ENCODE results near the gene OR52E5. TPM values are rescaled to one million over a fixed set of nuclear protein-coding genes. Genes with fewer than 3 reads are reported as not detected.

OR52E5 gene
- total and polyA plus RNA-seq, 10 of the 15 experiments (the other 5 are each of a cell fraction or from before 2014, with no cell fraction given) = not detected

DNA sequence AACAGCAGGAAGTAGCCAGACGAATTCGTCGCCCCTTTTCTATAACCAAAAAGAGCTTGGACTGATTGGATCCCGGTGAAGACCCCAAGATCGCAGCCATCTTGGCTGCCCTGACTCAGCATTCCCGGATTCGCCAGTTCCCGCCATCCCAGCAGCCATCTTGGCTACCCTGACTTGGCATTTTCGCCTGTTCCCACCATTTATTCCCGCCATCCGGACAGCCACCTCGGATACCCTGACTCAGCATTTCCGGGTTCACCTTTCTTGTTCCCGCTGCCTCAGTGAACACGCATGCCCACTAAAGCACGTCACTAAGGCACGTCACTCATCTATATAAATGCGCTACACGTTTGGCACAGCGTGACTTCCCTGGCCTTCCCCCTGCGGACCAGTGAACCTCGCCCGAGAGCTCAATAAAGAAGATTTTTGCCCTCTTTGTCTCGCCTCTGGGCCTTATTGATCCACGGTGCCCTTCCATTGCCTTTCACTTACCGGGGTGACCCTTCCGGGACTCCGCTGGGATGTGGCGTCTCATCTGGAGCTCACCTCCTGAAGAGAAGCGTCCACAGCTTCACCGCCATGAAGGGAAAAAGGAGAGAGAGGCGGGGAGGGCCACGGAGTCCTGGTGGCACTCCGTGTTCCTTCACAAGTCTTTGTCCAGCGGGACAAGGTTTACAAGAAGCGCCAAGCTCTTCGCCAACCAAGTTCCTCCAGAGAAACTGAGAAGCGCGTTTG is 45.0 kb downstream of the OR52E5 start:
- FAIRE-seq (no peak), ATAC-seq (no peak), DNase-seq (ENCODE audit: low read depth, low spot score) (no peak)
- Histone ChIP-seq H3K4me1 (ENCODE audit: control insufficient read depth, insufficient read depth, low read length) (no peaks in the 10 kb centered on the region), H3K27me3 (replicated peaks in 1 of 2; ENCODE audit: control insufficient read depth in 2 of 2, insufficient read depth in 2 of 2, low read length in 1 of 2) (no peaks in the 10 kb centered on the region), H3K4me2 (ENCODE audit: control insufficient read depth, insufficient read depth) (no peak overlapping the region), H4K20me1 (ENCODE audit: control insufficient read depth, insufficient read depth) (no peaks in the 10 kb centered on the region), H3K79me2 (ENCODE audit: control insufficient read depth, insufficient read depth, low read length) (no peaks in the 10 kb centered on the region), H3K4me3 (no peak overlapping the region), H3K27ac (ENCODE audit: control insufficient read depth, insufficient read depth) (no peak overlapping the region), H3K36me3 (ENCODE audit: control insufficient read depth in 2 of 2, insufficient read depth in 2 of 2, low read length in 1 of 2) (no peaks in the 10 kb centered on the region), H3K9me3 (replicated peaks; ENCODE audit: control insufficient read depth, insufficient read depth, low read length) (no peaks in the 10 kb centered on the region; the same call in 2 of the 3 replicates), H3K9ac (ENCODE audit: control insufficient read depth, insufficient read depth, low read length) (no peak overlapping the region), H2AFZ (ENCODE audit: control insufficient read depth, low read depth, low read length) (no peak overlapping the region)
- TF ChIP-seq TCF3 (IDR thresholded peaks at IDR 0.05; ENCODE audit: borderline replicate concordance, insufficient read depth, low read depth, low read length) = no peak
- TF ChIP-seq SP1 (IDR thresholded peaks at IDR 0.05; ENCODE audit: low read depth, low read length) = no peak
- ChIA-PET RAD21 (ENCODE audit: unreplicated experiment) (no interaction called here), POLR2A (no interaction called here), CTCF (no interaction called here), SMC1A (ENCODE audit: uncharacterized antibody, unreplicated experiment) (no interaction called here)
- in situ Hi-C loops (cut with MboI) = no loop called here
- intact Hi-C loops (cut with micrococcal nuclease; ENCODE audit: unreplicated experiment) = no loop called here
- WGBS (ENCODE audit: insufficient coverage, insufficient replicate concordance, low lambda C conversion rate, missing lambda C conversion rate) = 65% methylated on average over 39 of the region's 39 CpGs
- no TSS peak for BruUV-seq (replicated peaks)

GRCh38 chr11:5938603-5938965 is 45.6 kb downstream of the OR52E5 start:
- H3K9me3 ChIP-seq (replicated peaks; ENCODE audit: control insufficient read depth, insufficient read depth, low read length) = no peaks in the 10 kb centered on the region
- no peaks in the 10 kb centered on the region for H3K4me1 ChIP-seq (ENCODE audit: control insufficient read depth, insufficient read depth, low read length)
- no peaks in the 10 kb centered on the region for H3K79me2 ChIP-seq (ENCODE audit: control insufficient read depth, insufficient read depth, low read length)
- in situ Hi-C loops (cut with MboI) (no loop called here), intact Hi-C loops (cut with micrococcal nuclease; ENCODE audit: unreplicated experiment) (no loop called here)
- no TSS peak for BruUV-seq (replicated peaks)
- ChIA-PET CTCF (no interaction called here), POLR2A (no interaction called here), SMC1A (ENCODE audit: uncharacterized antibody, unreplicated experiment) (no interaction called here), RAD21 (ENCODE audit: unreplicated experiment) (no interaction called here)
- no peak overlapping the region for H3K9ac ChIP-seq (ENCODE audit: control insufficient read depth, insufficient read depth, low read length)
- H4K20me1 ChIP-seq (ENCODE audit: control insufficient read depth, insufficient read depth) = no peaks in the 10 kb centered on the region
- DNase-seq (ENCODE audit: low read depth, low spot score) (no peak), FAIRE-seq (no peak), ATAC-seq (no peak)
- no peak overlapping the region for H3K4me3 ChIP-seq
- H2AFZ ChIP-seq (ENCODE audit: control insufficient read depth, low read depth, low read length) = no peak overlapping the region
- no peaks in the 10 kb centered on the region for H3K36me3 ChIP-seq (ENCODE audit: control insufficient read depth in 2 of 2, insufficient read depth in 2 of 2, low read length in 1 of 2)
- 75% methylated on average over 21 of the region's 21 CpGs for WGBS (ENCODE audit: insufficient coverage, insufficient replicate concordance, low lambda C conversion rate, missing lambda C conversion rate)
- H3K27ac ChIP-seq (ENCODE audit: control insufficient read depth, insufficient read depth) = no peak overlapping the region
- no peaks in the 10 kb centered on the region for H3K27me3 ChIP-seq (replicated peaks in 1 of 2; ENCODE audit: control insufficient read depth in 2 of 2, insufficient read depth in 2 of 2, low read length in 1 of 2)
- H3K4me2 ChIP-seq (ENCODE audit: control insufficient read depth, insufficient read depth) = no peak overlapping the region
- TF ChIP-seq, protein P1, sequence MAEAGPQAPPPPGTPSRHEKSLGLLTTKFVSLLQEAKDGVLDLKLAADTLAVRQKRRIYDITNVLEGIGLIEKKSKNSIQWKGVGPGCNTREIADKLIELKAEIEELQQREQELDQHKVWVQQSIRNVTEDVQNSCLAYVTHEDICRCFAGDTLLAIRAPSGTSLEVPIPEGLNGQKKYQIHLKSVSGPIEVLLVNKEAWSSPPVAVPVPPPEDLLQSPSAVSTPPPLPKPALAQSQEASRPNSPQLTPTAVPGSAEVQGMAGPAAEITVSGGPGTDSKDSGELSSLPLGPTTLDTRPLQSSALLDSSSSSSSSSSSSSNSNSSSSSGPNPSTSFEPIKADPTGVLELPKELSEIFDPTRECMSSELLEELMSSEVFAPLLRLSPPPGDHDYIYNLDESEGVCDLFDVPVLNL (IDR thresholded peaks at IDR 0.05; ENCODE audit: low read depth, low read length) = no peak
- TF ChIP-seq TARDBP (IDR thresholded peaks at IDR 0.05; ENCODE audit: borderline replicate concordance) (no peak), ASH2L (IDR thresholded peaks at IDR 0.05; ENCODE audit: borderline replicate concordance, low read depth) (no peak), PAX8 (IDR thresholded peaks at IDR 0.05) (no peak), KAT2A (conservative IDR thresholded peaks at IDR 0.05; ENCODE audit: control insufficient read depth, low read depth, low read length) (no peak), IRF5 (IDR thresholded peaks at IDR 0.05; ENCODE audit: borderline replicate concordance) (no peak)
- TF ChIP-seq, protein P2, sequence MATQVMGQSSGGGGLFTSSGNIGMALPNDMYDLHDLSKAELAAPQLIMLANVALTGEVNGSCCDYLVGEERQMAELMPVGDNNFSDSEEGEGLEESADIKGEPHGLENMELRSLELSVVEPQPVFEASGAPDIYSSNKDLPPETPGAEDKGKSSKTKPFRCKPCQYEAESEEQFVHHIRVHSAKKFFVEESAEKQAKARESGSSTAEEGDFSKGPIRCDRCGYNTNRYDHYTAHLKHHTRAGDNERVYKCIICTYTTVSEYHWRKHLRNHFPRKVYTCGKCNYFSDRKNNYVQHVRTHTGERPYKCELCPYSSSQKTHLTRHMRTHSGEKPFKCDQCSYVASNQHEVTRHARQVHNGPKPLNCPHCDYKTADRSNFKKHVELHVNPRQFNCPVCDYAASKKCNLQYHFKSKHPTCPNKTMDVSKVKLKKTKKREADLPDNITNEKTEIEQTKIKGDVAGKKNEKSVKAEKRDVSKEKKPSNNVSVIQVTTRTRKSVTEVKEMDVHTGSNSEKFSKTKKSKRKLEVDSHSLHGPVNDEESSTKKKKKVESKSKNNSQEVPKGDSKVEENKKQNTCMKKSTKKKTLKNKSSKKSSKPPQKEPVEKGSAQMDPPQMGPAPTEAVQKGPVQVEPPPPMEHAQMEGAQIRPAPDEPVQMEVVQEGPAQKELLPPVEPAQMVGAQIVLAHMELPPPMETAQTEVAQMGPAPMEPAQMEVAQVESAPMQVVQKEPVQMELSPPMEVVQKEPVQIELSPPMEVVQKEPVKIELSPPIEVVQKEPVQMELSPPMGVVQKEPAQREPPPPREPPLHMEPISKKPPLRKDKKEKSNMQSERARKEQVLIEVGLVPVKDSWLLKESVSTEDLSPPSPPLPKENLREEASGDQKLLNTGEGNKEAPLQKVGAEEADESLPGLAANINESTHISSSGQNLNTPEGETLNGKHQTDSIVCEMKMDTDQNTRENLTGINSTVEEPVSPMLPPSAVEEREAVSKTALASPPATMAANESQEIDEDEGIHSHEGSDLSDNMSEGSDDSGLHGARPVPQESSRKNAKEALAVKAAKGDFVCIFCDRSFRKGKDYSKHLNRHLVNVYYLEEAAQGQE (IDR thresholded peaks at IDR 0.05; ENCODE audit: low read depth, low read length) = no peak
- TF ChIP-seq, protein P3, sequence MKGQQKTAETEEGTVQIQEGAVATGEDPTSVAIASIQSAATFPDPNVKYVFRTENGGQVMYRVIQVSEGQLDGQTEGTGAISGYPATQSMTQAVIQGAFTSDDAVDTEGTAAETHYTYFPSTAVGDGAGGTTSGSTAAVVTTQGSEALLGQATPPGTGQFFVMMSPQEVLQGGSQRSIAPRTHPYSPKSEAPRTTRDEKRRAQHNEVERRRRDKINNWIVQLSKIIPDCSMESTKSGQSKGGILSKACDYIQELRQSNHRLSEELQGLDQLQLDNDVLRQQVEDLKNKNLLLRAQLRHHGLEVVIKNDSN (IDR thresholded peaks at IDR 0.05; ENCODE audit: borderline replicate concordance, extremely low read length, insufficient read depth, low read depth, low read length) = no peak
